ENCODE measurements around the gene PROCA1. TPM values are rescaled to one million over a fixed set of nuclear protein-coding genes. Genes with fewer than 3 reads are reported as not detected.
"Not testable (repeated sequence)": the region's sequence is repeated elsewhere in the genome, so short reads cannot be mapped to it uniquely, and the experiment has no call there.

The PROCA1 gene
- total RNA-seq, 1 donor from 2014 or later: 5.9 TPM

- intact Hi-C loops (cut with micrococcal nuclease): loop anchor here (2.0 to 5.0 kb wide), 7 partner anchors 36 to 841 kb away; partner anchors contain the start of genes ABHD15, BLTP2, FAM222B and NUFIP2
Measured at GRCh38 chr17:28726226-28726626, 14.5 kb upstream of the PROCA1 start, which contains the start of gene TLCD1. Gene TLCD1 (minus strand): TSS chr17:28726233. CDS start chr17:28726097, 136 bp downstream.

- intact Hi-C loops (cut with micrococcal nuclease): loop anchor here (2.0 to 5.0 kb wide), 7 partner anchors 37 to 842 kb away; partner anchors contain the start of genes ABHD15, BLTP2, FAM222B and NUFIP2
Measured at GRCh38 chr17:28725660-28726225, 14.1 kb upstream of the PROCA1 start.

- intact Hi-C loops (cut with micrococcal nuclease): loop anchor here (5.0 kb wide), 4 partner anchors 37 to 842 kb away; partner anchors contain the start of genes ABHD15, FAM222B, NUFIP2 and TP53I13
Measured at GRCh38 chr17:28725166-28725659, 13.5 kb upstream of the PROCA1 start.

DNA sequence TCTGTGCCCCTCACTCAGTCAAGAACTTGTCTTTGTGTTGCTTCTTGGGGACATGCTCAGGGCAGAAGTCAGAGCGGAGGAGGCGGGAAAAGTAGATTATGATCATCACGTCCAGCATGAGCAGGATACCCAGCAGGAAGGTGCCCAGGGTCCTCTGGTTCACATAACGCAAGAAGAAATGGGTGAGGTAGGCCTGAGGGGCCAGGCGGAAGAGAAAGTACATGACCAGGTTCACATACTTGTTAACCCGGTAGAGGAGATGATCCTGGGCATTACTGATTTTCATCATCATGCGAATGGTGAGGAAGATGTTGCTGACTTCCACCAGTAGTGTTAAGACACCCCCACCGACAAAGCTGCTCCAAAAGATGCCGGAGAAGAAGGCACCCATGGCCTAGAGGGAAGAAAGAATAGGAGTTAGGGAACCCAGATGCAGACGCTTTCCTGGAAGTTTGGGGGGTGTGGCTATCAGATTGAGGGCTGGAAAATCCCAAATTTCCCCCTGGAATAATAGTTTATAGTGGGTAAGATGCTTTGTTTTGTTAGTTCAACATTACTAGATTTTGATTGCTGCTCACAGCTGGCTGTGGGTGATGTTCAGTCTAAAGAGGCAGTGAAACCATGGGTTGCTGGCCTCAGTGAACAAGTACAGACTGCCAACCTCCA lies 12.9 kb upstream of the PROCA1 start:
- intact Hi-C loops (cut with micrococcal nuclease): loop anchor here (5.0 kb wide), 4 partner anchors 38 to 843 kb away; partner anchors contain the start of genes ABHD15, FAM222B, NUFIP2 and TP53I13

DNA sequence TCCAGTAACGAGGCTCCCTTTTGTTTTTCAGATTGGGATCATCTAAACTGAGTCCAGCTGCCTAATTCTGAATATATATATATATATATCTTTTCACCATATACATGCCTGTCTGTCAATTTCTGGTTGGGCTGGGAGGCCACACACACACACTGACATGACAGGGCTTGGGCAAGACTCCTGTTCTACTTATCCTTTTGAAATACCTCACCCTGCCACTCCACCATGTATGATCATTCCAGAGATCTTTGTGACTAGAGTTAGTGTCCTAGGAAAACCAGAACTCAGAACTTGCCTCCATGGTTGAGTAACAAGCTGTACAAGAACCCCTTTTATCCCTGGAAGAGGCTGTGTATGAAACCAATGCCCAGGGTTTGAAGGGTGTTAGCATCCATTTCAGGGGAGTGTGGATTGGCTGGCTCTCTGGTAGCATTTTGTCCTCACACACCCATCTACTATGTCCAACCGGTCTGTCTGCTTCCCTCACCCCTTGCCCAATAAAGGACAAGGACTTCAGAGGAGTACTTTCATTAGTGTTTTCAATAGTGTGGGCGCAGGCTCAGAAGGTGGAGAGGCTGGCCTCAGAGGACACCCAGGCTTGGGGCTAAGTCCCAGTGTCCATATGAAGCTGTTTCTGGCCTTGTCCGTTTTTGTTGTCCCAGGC lies 12.3 kb upstream of the PROCA1 start:
- intact Hi-C loops (cut with micrococcal nuclease): not testable (repeated sequence)

GRCh38 chr17:28723159-28723835 lies 11.6 kb upstream of the PROCA1 start:
- intact Hi-C loops (cut with micrococcal nuclease): no loop called here

DNA sequence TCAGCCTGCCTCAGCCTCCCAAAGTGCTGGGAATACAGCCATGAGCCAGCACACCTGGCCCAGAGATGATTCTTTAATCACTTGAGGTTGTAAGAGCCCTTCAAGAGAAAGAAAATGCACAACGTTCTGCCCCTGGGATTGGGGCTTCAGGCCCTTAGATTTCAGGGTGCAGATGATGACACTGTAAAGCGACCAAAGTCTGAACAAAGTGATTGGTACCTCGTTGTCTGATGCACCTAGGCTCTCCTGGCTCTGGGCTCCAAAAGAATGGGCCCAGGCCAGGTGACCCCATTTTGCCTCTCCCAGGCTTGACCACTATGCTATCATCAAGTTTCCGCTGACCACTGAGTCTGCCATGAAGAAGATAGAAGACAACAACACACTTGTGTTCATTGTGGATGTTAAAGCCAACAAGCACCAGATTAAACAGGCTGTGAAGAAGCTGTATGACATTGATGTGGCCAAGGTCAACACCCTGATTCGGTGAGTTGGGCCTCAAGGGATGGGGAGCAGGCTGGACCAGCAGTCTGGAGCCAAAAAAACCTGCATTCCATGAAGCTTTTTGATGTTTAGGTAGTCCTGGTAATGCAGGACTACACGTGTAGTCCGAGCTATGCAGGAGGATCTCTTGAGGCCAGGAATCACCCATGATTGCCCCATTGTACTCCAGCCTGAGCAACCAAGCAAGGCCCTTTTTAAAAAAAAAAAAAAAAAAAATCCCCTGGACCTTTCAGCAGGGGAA lies 10.9 kb upstream of the PROCA1 start:
- intact Hi-C loops (cut with micrococcal nuclease): no loop called here

DNA sequence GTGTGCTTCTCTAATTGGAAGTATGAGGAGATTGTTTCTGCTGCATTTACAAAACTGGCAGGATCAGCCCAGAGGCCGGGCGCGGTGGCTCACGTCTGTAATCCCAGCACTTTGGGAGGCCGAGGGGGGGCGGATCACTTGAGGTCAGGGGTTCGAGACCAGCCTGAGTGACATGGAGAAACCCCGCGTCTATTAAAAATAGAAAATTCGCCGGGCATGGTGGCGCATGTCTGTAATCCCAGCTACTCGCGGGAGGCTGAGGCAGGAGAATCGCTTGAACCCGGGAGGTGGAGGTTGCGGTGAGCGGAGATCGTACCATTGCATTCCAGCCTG lies 9.3 kb upstream of the PROCA1 start:
- intact Hi-C loops (cut with micrococcal nuclease): not testable (repeated sequence)

DNA sequence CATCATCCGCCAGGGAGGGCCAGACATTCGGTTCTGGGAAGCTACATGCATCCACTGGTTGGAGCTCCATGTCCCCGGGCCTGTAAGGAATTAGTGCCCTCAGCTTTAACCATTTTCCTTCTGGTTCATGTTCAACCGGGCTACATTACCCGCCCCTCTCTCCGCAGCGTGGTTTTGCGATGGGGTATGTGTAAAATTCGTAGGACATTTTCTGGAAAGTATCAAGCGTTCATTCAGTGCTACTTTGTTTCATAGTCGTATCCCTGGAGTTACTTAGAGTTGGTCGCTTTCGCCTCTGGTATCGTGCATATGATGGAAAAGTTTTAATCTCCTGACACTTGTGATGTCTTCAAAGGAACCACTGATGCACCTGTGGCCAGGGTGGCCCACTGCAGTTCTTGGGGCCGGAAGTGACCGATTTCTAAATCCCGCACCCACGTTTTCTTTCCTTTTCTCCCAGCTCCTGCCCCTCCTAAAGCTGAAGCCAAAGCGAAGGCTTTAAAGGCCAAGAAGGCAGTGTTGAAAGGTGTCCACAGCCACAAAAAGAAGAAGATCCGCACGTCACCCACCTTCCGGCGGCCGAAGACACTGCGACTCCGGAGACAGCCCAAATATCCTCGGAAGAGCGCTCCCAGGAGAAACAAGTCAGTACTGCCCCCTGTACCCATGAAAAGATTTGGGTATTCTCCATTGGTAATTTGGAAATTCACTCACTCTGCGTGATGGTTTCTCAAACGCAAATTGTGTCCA lies 8.7 kb upstream of the PROCA1 start:
- intact Hi-C loops (cut with micrococcal nuclease): no loop called here

DNA sequence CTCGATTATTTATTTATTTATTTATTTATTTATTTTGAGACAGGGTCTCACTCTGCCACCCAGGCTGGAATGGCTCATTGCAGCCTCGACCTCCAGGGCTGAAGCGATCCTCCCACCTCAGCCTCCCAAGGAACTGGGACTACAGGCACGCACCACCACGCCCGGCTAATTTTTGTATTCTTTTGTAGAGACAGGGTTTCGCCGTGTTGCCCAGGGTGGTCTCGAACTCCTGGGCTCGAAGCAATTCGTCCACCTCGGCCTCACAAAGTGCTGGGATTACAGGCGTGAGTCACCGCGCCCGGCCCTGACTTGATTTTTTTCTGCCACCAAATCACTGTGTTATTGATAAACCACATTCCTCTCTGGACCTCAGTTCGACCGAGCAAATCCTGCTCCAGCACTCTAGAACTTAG lies 7.3 kb upstream of the PROCA1 start:
- intact Hi-C loops (cut with micrococcal nuclease): loop anchor here (1.0 to 10.0 kb wide), 6 partner anchors 8 to 426 kb away; partner anchors contain the start of genes BLTP2, IFT20, NEK8 and PROCA1

GRCh38 chr17:28718333-28719020 lies 6.8 kb upstream of the PROCA1 start:
- intact Hi-C loops (cut with micrococcal nuclease): loop anchor here (1.0 to 10.0 kb wide), 6 partner anchors 7 to 426 kb away; partner anchors contain the start of genes BLTP2, IFT20, NEK8 and PROCA1

DNA sequence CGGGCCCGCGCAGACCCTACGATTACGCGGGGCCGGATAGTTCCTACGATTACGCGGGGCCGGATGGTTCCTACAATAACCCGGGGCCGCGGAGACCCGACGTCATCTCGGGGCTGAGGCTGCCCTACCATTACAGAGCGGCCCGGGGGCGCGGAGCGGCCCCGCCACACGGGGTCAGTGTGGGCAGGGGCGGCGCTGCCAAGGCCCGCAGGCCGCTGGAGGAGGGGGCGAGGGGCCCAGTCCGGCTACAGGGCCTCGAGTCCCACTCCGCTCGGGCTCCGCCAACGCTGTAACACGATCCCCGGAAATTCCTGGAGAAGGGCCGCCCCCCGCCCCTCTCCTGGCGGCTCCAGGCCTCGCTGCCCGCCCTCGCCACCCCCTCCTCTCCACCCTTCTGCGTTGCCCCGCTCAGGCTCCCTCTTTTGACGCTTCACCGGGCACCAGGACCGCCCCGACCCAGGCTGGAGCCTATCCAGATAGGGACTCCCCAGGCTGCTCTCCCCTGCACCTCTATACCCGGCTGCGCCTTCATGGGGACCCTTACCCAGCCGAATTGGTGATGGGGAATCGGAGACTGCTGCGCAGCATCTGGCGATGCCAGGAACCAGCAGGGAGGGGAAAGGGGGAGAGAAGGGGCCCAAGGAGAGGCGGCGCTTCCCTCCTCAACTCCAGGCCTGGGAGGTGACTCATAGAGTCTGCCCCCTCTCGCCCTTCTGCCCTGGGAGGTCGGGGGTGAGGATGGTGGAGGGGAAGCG lies 6.1 kb upstream of the PROCA1 start, which contains the start of gene RAB34:
Gene RAB34, minus strand, starts transcription at position 291 of the 755 bp plus-strand sequence. CDS start 602 bp downstream, outside the sequence.
- intact Hi-C loops (cut with micrococcal nuclease): loop anchor here (2.0 to 10.0 kb wide), 3 partner anchors 73 to 427 kb away; partner anchors contain the start of genes BLTP2, IFT20 and TNFAIP1

DNA sequence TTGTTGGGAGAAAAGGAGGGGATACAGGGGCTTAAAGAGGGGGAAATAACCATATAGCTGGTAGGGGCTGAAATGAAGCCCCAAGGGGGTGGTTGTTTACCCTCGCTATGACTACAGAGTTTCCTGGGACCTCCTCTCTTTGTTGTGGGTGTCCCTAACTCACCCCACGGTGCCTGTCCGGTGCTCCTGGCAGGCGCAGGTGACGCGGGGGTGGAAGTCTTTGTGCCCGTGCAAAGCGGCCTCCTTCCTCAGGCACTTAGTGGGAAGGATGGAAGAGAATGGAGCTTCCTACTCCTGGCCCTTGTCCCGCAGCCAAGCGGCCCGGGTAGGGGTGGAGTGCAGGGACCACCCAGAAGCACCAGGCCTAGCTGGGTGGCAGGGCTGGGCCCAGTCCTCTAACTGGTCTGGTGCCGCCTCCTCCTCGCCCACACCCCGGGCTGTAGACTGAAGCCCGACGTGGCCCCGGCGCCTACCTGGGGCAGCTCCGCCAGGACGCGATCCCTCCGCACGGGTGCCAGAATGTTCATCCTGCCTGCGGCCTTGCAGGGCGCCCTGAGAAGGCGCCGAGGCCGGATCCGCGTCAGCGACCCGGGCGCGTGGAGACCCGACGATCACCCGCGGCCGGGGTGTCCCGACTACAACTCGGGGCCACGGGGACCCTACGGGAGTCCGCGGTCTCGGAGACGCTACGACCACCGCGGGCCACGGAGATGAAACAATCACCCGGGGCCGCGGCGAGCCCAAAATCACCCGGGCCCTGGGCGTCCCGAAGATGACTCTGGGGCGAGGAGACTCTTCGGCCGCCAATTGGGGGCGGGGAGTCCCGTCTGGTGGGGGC lies 5.3 kb upstream of the PROCA1 start:
- intact Hi-C loops (cut with micrococcal nuclease): loop anchor here (10.0 kb wide), 2 partner anchors 382 to 428 kb away; partner anchors contain the start of genes IFT20 and TNFAIP1

GRCh38 chr17:28715217-28715616 lies 3.5 kb upstream of the PROCA1 start:
- intact Hi-C loops (cut with micrococcal nuclease): loop anchor here (10.0 kb wide), 2 partner anchors 380 to 430 kb away; partner anchors contain the start of genes IFT20 and TNFAIP1

- intact Hi-C loops (cut with micrococcal nuclease): loop anchor here (5.0 to 10.0 kb wide), 3 partner anchors 162 to 431 kb away; partner anchors contain the start of genes IFT20, TNFAIP1 and UNC119
Measured at GRCh38 chr17:28714281-28714680, 2.6 kb upstream of the PROCA1 start.

DNA sequence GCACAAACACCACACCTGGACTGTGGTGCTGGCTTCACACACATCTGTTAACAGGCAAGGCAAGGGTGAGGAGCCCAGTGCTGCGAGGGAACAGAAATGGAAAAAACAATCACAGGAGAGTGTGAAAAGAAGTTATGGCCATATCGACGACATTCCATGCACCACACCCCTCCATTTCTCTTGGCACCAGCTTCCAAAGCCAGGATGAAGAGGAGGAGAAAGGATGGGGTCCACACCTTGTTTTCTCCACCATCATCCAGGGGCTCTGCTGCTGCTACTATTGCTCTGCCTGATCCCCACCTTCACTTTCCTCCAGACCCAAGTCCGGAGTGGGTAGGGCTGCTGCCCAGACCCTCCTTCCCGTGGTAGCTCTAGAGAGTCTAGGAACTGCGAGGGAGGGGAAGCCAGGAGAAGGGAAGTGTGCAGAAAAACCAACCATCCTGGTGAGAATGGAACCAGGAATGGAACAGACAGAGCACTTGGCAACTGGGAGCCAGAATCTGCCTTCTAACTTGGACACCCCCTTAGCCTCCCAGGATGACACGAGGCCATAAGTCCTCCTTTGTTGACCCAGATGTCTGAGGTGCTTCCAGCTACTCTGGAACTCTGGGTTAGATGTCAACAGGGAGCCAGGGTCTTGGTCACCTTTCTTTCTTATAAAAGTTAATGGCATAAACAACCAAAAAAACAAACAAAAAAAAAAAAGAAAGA lies 1.2 kb upstream of the PROCA1 start:
- intact Hi-C loops (cut with micrococcal nuclease): loop anchor here (5.0 to 10.0 kb wide), 3 partner anchors 161 to 432 kb away; partner anchors contain the start of genes IFT20, TNFAIP1 and UNC119
